Stimulated activated CD4-positive, alpha-beta T cell treated with anti-CD3 and anti-CD28 coated beads, Interleukin-1b, Interleukin-23, amount 100 ng/mL, for 48 hours (primary cell): Measurements from ENCODE around the gene PSMB5.
A peak's percentile ranks its signal among the peaks of the same experiment; 100 is the strongest.

ENCODE experiments used
- DNase-seq: peaks from one replicate; pipeline ENCODE4 v3.0.0-alpha.2; 2020

PSMB5 gene

DNA sequence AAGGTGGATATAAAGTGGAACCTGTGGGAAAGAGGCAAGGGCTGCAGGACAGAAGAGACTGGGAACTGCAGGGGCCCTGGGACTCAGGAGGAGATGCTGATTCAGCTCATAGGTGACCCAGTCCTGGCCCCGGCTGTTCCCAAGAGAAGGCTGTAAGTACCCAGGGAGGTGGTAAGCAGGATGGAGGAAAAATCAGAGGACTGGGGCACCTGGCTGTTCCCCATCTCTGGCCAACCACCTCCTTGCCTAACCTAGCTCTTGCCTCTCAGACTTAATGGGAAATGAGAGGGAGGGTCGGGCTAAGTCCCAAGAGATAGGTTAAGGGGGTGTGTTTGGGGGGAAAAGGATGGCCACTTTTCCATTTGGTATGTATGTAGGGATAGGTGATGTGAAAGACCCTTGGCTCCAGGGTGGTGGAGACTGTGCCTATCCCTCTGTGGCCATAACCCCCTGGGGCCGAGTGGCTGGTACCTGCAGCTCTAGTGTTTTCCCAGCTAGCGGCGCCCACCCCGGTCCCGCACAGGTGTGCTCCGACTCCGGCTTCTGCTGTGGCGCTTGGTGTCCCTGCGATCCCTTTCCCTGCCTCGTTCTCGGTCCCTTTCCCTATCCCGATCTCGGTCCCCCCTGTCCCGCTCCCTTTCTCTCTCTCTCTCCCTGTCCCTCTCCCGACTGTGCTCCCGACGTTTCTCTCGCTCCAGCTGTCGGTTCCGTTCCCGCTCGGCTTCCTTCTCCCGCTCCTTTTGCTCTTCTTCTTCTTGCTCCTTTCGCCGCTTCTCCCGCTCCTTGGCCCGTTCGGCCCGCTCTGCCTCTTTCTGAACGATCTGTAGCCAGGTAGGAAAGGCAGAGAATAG lies 24.2 kb upstream of the PSMB5 start:
- no peak for DNase-seq

DNA sequence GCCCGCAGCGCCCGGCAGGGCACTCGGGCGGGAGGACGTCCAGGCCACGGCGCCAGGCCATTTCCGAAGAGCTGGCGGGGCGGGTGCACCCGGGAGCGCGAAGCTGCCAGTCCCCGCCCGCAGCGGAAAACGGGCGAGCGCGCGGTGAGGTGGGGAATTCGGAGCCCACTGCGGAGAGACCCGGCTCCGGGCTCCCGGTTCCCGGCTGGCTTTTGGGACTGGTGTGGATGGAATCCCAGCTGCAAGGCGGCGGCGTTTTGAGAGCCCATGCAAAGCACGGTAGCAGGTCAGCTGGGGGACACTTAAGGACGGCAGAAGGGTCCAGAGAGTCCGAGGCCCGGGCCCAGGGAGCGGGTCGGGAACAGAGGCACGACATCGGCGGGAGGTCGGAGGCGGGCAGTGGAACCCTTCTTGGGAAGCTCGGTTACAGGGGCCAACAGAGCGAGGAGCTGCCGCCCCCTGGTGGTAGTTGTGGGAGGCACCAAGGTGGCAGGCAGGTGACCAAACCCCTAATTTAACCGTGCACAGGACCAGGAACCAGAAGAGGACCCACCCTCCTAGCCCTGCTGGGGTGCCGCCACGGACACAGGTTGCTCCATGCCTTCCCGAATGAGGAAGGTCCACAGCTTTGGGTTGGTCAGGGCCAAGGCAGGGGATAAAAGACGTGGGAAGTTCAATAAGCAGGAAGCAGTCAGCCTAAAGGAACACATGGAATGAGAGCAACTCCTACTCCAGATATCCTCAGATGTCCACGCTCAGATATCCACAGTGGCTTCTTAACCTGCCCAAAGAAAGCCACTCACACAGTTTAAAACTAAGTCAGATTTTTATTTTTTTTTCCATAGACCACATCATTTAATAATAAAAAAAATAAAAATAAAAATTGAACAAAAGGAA lies 23.3 kb upstream of the PSMB5 start:
- peak; percentile 85 for DNase-seq

DNA sequence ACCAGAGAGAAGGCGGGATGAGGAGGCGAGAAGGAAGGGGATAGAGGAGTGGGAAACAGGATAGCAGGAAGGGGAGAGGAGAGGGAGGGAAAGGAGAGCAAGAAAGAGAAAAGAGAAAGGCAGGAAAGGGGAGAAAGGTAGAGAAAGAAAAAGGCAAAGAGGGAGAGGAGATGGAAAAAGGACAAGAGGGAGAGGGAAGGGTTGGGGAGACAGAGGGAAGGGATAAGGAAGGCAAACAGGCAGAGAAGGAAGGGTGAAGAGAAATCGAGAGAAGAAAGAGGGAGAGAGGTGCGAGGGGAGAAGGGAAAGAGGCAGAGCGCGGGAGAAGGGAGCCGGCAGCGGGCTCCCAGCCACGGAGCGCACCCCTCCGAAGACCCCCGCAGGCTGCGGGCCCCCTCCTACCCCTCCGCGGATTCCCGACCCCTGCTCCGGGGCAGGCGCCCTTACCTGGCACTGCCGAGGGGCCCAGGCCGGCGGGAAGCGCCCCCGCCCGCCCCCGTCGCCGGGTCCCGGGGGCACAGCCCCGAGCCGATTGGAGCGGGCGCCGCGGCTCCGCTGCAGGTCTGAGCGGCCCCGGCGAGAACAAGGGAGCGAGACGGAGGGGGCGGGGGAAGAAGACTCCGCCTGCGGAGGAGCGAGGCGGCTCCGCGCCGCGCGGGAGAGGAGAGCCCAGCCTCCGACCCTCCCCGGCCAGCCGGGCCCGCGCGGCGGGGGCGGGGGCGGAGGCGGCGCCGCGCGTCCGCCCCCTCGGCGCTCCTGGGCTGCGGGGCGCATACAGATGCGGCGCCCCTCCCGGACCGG lies 22.5 kb upstream of the PSMB5 start, which contains the start of gene CDH24:
CDH24 (minus strand) TSS at position 565 of the 801 bp plus-strand sequence. CDS start 1,787 bp downstream, outside the sequence.
- DNase-seq, result peak; percentile 64

DNA sequence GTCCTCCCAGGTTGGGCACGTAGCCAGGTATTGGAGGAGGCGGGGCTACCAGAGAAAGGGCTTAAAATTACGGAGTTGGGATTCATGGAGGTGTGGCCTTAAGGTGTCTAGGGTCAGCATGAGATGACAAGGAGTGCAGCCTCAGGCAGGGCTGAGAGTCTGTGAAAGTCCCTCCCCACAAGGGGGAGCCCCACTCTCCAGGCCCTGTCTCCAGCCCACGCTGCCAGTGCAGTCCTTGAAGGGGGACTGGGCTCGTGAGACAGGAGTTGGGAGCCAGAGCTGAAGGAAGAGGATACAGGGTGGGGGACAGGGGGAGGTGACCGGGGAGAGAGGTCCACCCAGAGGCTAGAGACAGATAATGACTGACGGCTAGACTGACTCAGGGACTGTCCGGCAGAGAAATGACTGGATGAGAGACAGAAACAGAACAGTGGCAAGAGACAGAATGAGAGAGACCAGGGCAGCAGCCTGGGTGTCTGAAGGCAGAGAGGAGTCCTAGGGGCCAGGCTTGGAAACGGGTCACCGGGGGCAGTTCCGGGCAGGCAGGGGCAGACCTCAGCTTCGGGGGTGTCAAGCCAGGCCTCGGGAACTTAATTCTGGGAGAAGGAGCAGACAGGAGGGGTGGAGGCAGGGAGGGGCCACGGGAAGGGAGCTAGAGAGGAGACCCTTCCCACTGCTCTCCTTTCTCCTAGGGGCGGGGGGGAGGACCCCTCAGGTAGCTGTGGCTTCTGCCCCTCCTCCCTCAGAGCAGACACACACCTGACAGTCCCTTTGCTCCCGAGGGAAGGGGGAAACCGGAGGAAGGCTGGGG lies 21.6 kb upstream of the PSMB5 start:
- DNase-seq, result peak; percentile 60

DNA sequence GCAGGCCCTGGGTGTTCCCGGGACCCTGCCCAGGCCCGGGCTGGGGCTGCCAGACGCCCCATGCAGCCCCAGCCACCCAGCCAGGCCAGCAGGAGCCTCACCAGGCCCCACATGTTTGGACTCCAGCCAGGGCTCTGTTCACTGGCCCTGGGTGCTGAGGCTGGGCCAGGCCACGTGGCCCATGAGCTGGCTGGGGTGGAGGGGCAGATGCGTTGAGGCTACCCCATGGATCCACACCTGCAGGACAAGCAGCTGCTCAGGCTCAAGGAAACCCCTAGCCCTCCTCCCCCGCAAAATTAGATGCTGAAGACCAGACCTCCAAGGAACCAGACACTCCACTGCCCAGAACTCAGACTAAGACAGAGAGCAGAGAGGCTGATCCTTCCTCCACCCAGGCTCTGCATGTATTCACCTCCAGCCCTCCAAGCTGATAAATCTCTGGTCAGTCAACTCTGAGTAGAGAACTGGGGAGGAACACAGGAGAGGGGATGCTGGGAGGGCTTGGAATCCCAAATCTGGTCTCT lies 21.0 kb upstream of the PSMB5 start:
- no peak for DNase-seq

DNA sequence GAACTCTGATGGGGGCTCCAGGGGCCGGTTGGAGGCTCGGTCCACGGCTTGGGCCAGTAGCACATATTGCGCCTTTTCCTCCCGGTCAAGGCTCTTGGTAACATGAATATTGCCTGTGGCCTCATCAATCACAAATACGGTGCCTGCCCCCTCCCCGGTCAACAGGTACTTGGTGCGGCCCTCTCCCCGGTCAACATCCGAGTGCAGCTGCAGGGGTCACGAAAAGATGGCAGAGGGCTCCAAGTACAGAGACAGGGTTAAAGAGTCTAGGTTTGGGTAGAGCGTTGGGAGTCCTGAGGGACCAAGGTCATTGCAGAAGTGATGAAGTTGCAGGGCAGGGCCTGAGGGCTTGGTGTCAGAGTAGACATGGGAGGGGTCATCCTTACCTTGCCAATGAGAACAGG lies 20.4 kb upstream of the PSMB5 start:
- DNase-seq, result no peak

DNA sequence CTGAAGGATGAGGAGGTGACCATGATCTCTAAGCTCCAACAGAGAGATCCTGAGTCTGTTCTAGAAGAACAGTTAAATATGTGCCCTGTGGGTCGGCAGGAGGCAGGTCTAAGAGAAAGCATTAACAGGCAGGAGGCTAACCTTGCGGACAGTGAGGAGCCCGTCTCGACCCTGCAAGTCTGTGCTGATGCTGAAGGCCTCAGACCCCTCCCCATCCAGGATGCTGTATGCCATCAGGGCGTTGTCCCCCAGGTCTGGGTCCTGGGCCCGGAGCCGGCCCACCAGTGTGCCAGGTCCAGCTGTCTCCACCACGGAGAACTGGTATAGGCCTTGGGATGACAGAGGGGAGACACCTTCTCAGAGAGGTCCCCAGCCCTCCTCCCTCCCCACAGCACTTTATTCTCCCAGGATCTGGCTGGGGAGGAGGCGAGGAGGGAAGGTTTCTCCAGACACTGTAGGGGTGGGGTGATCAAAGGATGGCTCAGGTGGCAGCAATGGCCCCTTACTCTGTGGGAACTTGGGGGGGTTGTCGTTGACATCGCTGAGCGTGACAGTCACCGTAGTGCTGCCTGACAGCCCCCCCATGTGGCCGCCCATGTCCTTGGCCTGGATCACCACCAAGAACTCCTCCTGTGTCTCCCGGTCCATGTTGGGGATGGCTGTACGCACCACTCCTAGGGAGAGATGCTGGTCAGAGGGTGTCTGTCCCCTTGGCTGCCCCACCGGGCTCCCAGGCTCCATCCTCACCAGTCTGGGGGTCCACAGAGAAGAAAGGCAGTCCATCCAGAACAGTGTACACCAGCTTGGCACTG lies 19.5 kb upstream of the PSMB5 start:
- DNase-seq, result peak; percentile 23

DNA sequence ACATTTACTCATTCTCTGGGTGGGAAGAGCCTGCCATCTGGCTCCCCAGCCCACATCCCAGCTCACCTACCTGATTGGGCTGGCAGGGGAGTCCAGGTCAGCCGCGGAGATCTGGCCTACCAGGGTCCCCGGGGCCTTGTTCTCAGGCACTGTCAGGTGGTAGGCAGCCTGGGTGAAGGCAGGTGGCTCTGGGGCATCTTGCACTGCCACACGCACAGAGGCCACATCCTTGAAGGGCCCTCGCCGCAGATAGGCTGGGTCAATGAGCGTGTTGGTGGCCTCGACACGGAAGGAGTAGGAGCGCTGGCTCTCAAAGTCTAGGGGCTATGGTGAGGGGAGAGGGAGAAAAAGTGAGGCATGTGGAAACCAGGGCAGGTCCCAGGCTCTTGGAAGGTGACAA lies 18.7 kb upstream of the PSMB5 start:
- no peak for DNase-seq

DNA sequence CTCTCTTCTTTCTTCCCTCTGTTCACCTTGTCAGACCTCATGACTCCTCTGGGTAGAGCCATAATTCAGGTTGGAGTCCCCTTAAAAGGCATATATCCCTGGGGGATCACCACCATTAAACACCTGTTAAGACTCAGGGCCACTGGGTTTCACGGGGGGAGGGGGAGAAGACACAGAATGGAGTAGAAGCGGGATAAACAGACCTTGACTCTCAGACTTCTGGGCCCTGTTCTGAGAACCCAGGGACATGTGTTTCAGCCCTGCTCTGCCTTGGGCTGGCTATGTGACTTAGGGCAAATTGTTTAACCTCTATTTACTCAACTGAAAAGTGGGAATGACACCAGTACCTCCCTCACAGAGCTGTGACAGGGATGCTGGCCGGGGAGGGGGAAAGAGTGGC lies 18.0 kb upstream of the PSMB5 start:
- no peak for DNase-seq

DNA sequence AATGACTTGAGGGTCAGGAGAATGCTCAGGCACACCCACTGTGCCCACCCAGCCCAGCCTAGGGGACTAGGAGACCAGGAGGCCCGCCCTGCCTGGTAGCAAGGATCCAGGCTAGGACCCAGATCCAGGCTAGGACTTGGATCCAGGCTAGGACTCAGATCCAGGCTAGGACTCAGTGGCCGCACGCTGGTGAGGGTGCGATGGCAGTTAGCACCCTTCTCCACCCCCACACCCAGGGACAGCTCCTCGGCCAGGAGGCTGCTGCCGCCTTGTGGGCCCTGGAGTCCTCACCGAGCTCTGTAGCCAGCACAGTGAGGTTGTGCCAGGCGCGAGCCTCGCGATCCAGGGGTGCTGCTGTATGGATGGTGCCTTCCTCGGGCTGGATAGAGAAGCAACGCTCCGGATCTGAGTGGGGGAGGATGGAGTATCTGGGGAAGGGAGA lies 17.5 kb upstream of the PSMB5 start:
- DNase-seq, result no peak

DNA sequence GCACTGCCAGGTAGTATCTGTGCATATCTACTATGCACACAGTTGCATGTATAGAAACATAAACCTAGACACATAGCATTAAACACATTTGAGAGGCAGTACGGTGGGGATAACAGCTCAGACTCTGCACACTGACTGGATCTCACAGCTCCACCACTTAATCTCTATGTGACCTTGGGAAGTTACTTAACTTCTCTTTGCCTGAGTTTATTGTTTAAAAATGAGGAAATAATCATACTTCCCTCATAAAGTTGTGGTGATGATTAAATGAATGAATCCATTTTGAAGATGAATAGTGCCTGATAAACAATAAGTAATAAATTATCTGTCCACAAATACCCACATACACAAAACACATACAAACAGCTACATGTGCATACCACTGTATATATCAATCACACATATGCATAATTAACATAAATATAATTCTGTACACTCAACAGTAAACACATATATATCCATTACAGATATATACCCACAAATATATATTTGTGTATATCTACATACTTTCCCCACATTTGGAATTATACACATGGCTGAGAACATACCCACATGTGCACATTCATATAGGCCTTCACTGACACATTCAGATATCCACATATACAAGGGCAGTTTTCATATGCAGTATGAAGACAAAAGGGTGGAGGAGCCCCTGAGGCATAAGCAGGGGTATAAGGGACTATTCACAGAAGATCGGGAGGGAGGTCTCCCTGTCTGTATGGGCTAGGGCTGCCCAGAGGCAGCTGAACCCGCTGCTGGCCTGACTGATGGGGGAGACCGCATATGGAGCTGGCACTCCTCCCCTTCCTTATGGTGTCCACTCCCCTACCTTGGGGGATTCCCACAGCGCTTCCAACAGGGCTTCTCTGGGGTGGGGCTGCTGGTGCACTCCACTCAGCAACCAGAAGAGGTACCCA lies 16.7 kb upstream of the PSMB5 start:
- DNase-seq, result no peak

DNA sequence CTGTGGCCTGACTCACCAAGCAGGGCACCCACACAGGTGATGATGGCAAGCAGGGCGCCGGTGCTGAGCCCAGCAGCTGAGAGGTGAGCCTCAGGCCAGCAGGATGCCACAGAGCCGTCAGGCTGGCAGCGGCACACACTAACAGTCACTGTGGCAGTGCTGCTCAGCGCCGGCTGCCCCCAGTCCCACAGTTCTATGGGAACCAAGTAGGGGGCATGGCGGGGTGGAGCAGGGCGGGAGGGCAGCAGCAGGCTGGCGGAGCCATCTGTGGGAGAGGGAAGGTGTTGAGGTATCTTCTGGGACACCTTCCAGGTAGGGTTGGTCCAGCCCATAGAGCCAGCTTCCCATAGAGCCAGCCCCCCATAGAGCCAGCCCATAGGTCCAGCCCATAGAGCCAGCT lies 14.3 kb upstream of the PSMB5 start:
- no peak for DNase-seq

DNA sequence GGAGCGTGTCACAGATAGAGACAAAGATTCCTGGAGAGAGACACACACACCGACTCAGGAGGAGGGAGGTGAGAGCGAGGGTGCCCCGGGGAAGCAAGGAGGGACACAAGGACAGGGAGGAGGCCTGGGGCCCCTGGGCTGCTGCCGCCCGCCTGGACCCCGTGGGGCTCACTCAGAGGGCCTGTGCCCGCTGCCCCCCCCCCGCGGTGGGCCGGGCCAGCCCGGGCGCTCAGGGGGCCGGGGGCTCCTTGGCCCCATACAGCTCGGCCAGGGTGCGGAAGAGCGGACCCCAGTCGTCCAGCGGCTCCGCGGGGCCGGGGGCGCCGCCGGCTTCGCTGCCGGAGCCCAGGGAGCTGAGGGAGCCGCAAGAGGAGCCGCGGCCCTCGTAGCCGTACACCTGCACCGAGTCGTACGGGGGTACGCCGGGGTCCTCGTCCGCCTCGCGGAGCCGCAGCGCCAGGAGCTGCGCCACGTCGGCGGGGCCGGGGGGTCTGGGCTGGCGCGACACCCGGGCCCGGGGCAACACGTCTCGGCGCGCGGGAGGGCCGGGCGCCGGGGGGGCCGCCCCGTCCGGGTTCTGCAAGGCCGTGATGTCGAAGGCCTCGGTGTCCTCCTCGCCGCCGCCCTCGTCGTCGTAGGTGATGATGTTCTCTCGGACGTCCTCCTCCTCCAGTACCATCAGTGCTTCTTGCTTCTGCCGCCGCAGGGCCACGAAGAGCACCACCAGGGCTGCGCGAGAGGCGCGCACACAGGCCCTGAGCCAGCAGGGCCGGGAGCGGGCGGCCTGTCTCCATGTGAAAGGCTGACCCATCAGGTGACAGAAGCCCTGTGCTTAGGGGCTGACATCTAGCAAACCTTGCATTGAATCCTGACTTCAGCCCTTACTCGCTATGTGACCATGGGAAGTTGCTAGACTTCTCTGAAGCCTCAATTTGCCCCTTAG lies 13.3 kb upstream of the PSMB5 start:
- no peak for DNase-seq

DNA sequence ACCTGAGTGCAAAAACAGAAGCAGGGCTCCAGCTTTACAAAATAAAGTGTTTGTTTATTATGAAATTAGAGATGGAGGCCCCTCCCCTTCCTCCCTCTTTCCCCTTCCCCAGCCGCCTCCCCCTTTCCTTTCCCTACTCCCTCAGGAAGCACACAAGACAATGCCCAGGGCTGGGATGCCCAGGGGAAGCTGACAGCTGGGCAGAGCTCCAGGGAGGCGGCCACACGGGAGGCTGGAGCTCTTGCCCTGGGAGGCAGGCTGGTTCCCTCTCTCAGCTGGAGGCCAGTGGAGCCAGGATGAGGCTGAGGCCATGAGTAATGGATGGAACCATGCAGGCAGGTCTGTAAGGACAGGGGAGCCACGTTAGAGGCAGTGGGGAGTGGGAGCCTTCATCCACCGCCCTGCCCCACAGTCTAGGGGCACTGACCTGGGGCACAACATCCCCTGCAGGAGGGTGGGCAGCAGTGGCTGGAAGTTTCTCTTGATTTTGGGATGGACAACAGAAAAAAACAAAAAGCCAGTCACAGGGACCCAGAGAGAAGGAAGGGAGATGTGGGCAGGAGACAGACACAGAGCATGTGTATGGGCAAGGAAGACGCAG lies 12.4 kb upstream of the PSMB5 start:
- no peak for DNase-seq

DNA sequence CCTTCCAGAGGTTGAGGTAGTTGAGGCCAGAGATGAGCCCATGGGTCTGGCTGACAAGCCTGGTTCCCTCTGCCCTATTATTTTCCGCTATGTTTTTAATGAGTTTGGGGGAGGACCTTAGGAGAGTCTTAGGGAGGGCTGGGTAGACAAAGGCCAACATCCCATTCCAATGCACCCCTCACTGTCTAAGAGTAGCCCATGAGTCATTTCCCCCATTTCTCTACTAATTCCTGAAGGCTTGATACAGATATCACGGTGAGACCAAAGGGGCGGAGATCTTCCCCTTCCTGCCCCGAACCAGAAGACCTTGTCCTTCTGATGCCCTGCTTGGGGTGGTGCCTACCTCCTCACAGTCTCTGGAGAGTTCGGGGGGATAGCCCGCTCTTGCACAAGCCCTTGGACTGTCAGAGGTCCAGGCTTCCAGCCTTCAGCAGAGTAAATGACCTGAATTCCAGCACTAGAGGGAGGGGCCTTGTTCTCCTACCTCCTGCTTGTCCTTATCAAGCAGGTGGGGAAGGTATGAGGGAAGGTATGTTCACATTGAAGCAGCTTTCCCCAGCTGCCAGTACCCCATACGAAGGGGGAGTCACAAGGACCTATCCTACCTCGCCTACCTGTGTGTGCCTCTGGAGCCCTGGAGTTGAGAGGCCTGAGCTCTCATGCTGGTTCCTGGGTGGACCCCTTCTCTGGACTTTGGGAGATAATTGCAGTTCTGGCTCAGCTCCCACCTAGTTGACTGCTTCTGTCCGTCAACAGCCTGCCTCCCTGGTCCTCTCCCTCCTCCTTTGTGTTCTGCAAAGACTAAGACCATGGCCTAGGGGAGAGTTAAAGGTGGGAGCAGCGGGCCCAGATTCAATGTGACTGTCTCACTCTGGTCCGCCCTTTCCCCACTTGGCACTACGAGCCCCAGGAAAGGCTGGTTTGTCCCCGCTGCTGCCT lies 11.0 kb upstream of the PSMB5 start:
- no peak for DNase-seq

DNA sequence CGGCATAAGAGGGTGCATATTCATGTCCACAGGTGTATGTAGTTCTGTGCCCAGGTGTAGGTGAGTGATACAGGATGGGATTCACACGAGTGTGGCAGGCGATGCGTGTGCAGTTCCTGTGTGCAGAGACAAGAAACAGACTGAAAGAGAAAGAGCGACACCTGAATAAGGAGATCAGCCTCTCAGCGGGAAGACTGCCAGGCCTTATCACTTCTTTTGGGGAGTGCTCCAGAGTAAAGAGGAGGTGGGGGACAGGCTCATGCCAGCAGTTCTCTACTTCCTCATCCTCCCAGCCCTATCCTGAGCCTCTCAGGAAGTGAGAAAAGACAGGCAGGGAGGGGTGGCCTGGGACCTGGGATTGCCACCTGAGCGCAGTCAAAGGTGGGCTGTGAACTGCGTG lies 10.1 kb upstream of the PSMB5 start:
- no peak for DNase-seq

DNA sequence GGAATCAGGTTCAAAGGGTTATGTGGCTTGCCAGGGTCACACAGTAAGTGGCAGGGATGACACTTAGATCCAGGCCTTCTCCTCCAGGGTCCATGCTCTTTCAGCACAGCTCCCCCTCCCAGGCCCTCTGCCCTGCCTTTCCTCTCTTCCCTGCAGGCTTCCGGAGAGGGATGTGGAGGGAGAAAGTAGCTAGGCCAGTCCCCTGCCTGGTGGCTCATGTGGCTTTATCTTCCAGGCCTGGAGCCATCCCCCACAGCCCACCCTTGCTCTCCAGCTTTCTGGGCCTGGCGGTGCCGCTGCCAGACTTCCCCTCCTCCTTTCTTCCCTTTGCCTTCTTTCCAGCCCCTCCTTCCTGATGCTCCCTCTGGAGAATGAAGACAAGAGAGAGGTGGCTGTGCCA lies 9.1 kb upstream of the PSMB5 start:
- no peak for DNase-seq
